Adrenal gland (tissue), 5 donors: ENCODE results near the gene TBC1D1.

Experiments
- CTCF ChIP-seq, 6 experiments: fragments of 450-650 bp in 4 of 6; fragments of 200-600 bp in 2 of 6; sonication (generic) in 1 of 6; IDR thresholded peaks; 1 replicate in 5 of 6; 2 replicates in 1 of 6; pipeline versions ENCODE4 v1.5.1 to v1.8.0; 2016 to 2021; ENCODE audit warnings: antibody characterized with exemption in 6 of 6, mild to moderate bottlenecking in 2 of 6, moderate library complexity in 1 of 6
- POLR2A ChIP-seq, 2 donors: fragments of 450-650 bp; IDR thresholded peaks; one replicate each; pipeline ENCODE4 v1.6.1; 2017; ENCODE audit warnings: antibody characterized with exemption in 2 of 2, mild to moderate bottlenecking in 2 of 2, moderate library complexity in 1 of 2
- donor health status: DM: no; HTN: no; CAD: no.

DNA sequence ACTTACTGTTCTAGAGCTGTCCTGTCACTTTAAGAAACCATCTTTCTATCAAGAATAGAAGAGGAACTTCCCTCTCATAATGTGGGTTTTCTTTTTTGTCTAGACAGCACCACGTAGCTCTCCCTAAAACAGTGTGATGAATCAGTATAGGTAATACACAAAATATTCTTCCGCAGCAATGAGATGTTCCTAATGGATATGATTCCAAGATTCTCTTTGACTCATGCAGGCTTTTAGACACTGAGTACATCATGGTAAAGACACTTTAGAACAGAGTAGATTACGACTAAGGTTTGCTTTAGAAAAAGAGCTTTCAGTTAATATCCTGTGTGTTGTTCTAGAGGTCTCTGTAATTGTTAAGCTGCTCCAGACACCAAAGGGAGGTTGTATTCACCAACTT, 139.1 kb downstream of the TBC1D1 start:
- TF ChIP-seq CTCF (IDR thresholded peaks at IDR 0.05) (no peak), POLR2A (IDR thresholded peaks at IDR 0.05) (no peak)
